Measurements from ENCODE around the gene JAZF1. TPM values are rescaled to one million over a fixed set of nuclear protein-coding genes. Genes with fewer than 3 reads are reported as not detected.

JAZF1 gene
- total RNA-seq, 1 donor from 2014 or later, result 36.1 TPM

GRCh38 chr7:28174901-28175661, 5.5 kb downstream of the JAZF1 start:
- Histone ChIP-seq H3K27ac (peak overlapping the region; percentile 83), H3K27me3 (no peaks in the 10 kb centered on the region), H3K36me3 (no peaks in the 10 kb centered on the region), H3K9me3 (no peaks in the 10 kb centered on the region), H3K4me1 (peaks cover 28% of the 10 kb centered on the region), H3K4me3 (no peak overlapping the region)
- intact Hi-C loops (cut with DNase I), result no loop called here
- DNase-seq (ENCODE audit: extremely low spot score in 2 of 2), result no peak
- TF ChIP-seq POLR2AphosphoS5 (IDR thresholded peaks at IDR 0.05; ENCODE audit: insufficient read depth in 1 of 2, low read depth in 1 of 2), result no peak
- TF ChIP-seq, protein P1, sequence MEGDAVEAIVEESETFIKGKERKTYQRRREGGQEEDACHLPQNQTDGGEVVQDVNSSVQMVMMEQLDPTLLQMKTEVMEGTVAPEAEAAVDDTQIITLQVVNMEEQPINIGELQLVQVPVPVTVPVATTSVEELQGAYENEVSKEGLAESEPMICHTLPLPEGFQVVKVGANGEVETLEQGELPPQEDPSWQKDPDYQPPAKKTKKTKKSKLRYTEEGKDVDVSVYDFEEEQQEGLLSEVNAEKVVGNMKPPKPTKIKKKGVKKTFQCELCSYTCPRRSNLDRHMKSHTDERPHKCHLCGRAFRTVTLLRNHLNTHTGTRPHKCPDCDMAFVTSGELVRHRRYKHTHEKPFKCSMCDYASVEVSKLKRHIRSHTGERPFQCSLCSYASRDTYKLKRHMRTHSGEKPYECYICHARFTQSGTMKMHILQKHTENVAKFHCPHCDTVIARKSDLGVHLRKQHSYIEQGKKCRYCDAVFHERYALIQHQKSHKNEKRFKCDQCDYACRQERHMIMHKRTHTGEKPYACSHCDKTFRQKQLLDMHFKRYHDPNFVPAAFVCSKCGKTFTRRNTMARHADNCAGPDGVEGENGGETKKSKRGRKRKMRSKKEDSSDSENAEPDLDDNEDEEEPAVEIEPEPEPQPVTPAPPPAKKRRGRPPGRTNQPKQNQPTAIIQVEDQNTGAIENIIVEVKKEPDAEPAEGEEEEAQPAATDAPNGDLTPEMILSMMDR (IDR thresholded peaks at IDR 0.05), result no peak
- no peak for TF ChIP-seq POLR2A (IDR thresholded peaks at IDR 0.05)

DNA sequence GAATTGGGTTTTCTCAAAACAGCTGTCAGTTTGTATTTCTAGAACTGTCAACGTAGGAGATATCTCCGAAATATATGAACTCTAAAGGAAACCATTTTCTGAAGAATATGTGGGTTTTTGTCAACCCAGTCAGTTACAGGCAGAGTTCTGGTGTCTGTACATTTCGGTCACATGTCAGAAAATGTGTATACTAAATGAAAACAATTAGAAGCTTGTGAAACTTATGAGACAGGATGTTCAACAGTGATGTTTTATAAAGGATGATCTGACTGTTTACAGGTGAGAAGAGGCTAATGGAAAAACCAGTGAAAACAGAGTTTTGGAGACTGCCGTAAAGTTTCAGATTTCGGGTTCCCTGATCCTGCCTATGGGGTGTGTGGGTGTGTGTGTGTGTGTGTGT, 6.2 kb downstream of the JAZF1 start:
- no peaks in the 10 kb centered on the region for H3K27me3 ChIP-seq
- H3K4me1 ChIP-seq, result peaks cover 34% of the 10 kb centered on the region
- TF ChIP-seq POLR2A (IDR thresholded peaks at IDR 0.05) (no peak), POLR2AphosphoS5 (IDR thresholded peaks at IDR 0.05; ENCODE audit: insufficient read depth in 1 of 2, low read depth in 1 of 2) (no peak)
- TF ChIP-seq, protein P1 (IDR thresholded peaks at IDR 0.05), result no peak
- no peak for DNase-seq (ENCODE audit: extremely low spot score in 2 of 2)
- intact Hi-C loops (cut with DNase I), result no loop called here
- peak overlapping the region; percentile 24 for H3K27ac ChIP-seq
- H3K4me3 ChIP-seq, result no peak overlapping the region
- no peaks in the 10 kb centered on the region for H3K9me3 ChIP-seq
- no peaks in the 10 kb centered on the region for H3K36me3 ChIP-seq

DNA sequence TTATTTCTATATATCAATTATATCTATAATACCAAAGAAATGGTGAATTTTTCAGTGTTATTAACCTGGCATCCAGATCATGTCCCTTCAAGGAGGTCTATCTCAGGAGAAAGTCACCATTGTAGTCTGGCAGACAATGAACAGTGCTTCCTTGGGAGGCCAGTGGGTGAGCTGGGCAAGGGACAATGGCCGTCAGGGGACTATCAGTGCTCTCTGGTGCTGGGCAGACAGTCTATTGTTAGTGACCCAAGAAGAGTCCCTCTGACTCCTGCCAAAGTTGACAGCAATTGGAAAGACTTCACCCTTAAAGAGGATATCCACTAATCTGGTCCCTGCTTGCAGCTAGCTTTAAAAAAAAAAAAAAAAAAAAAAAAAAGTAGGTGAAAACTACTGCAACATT, 7.1 kb downstream of the JAZF1 start:
- H3K9me3 ChIP-seq, result no peaks in the 10 kb centered on the region
- H3K4me1 ChIP-seq, result peaks cover 36% of the 10 kb centered on the region
- H3K36me3 ChIP-seq, result no peaks in the 10 kb centered on the region
- no peak overlapping the region for H3K4me3 ChIP-seq
- H3K27me3 ChIP-seq, result no peaks in the 10 kb centered on the region
- no peak for TF ChIP-seq POLR2A (IDR thresholded peaks at IDR 0.05)
- TF ChIP-seq, protein P1 (IDR thresholded peaks at IDR 0.05), result no peak
- no peak for TF ChIP-seq POLR2AphosphoS5 (IDR thresholded peaks at IDR 0.05; ENCODE audit: insufficient read depth in 1 of 2, low read depth in 1 of 2)
- H3K27ac ChIP-seq, result no peak overlapping the region
- DNase-seq (ENCODE audit: extremely low spot score in 2 of 2), result no peak
- intact Hi-C loops (cut with DNase I), result no loop called here

GRCh38 chr7:28172958-28173357, 7.6 kb downstream of the JAZF1 start:
- Histone ChIP-seq H3K27me3 (no peaks in the 10 kb centered on the region), H3K27ac (peak overlapping the region; percentile 17), H3K4me3 (no peak overlapping the region), H3K36me3 (no peaks in the 10 kb centered on the region), H3K4me1 (peaks cover 38% of the 10 kb centered on the region), H3K9me3 (no peaks in the 10 kb centered on the region)
- intact Hi-C loops (cut with DNase I), result no loop called here
- DNase-seq (ENCODE audit: extremely low spot score in 2 of 2), result no peak
- TF ChIP-seq POLR2AphosphoS5 (IDR thresholded peaks at IDR 0.05; ENCODE audit: insufficient read depth in 1 of 2, low read depth in 1 of 2) (no peak), POLR2A (IDR thresholded peaks at IDR 0.05) (no peak)
- TF ChIP-seq, protein P1 (IDR thresholded peaks at IDR 0.05), result no peak

GRCh38 chr7:28170701-28171100, 9.9 kb downstream of the JAZF1 start:
- peak overlapping the region; percentile 0 for H3K27ac ChIP-seq
- H3K4me1 ChIP-seq, result peaks cover 38% of the 10 kb centered on the region

More at GRCh38 chr7:28170701-28171100, 9.9 kb downstream of the JAZF1 start:
- Histone ChIP-seq H3K9me3 (no peaks in the 10 kb centered on the region), H3K4me3 (no peak overlapping the region), H3K27me3 (no peaks in the 10 kb centered on the region), H3K36me3 (no peaks in the 10 kb centered on the region)
- no peak for TF ChIP-seq POLR2A (IDR thresholded peaks at IDR 0.05)
- no peak for DNase-seq (ENCODE audit: extremely low spot score in 2 of 2)
- intact Hi-C loops (cut with DNase I), result no loop called here
